HEK293 (cell line): ENCODE data around the gene TCEAL4.

Source experiments
- CTCF ChIA-PET: fragments of 350-600 bp; formaldehyde crosslinking; extraction: SDS; loops from one replicate; lab custom pipeline; 2021; ENCODE audit warnings: antibody characterized with exemption; lab: Yijun Ruan, JAX
- POLR2A ChIA-PET: fragments of 300-600 bp; formaldehyde crosslinking; extraction: SDS; loops from one replicate; lab custom pipeline; 2020; ENCODE audit warnings: antibody characterized with exemption, inconsistent platforms; lab: Yijun Ruan, JAX
- H3K27ac ChIP-seq: fragments of 200-500 bp; sonication (Bioruptor generic); 2 replicates; pipeline ENCODE4 v1.5.1; 2014; ENCODE audit warnings: low read depth, low read length, control low read depth, inconsistent platforms; ENCODE audit errors: extremely low read depth
- H3K36me3 ChIP-seq, 2 experiments: fragments of 200-500 bp in 1 of 2; sonication (Bioruptor generic) in 1 of 2; 1 replicate in 1 of 2; 2 replicates in 1 of 2; pipeline ENCODE4 v1.5.1; 2014 to 2017; ENCODE audit warnings: inconsistent platforms in 2 of 2, low read length in 2 of 2; ENCODE audit not compliant: control insufficient read depth in 2 of 2, insufficient read depth in 1 of 2
- H3K4me1 ChIP-seq: fragments of 200-500 bp; sonication (Bioruptor generic); 2 replicates; pipeline ENCODE4 v1.5.1; 2014; ENCODE audit warnings: mild to moderate bottlenecking, low read length, inconsistent platforms; ENCODE audit not compliant: control insufficient read depth, insufficient read depth
- H3K4me3 ChIP-seq: 2 replicates; pipeline ENCODE4 v1.5.1; 2011; ENCODE audit warnings: low read depth, mild to moderate bottlenecking, control low read depth, low read length, moderate library complexity
- H3K9me3 ChIP-seq: fragments of 200-500 bp; sonication (Bioruptor generic); 2 replicates; pipeline ENCODE4 v1.5.1; 2014; ENCODE audit warnings: low read depth, low read length, inconsistent platforms; ENCODE audit not compliant: control insufficient read depth, insufficient read depth
- AEBP2 ChIP-seq: fragments of 450-650 bp; formaldehyde crosslinking; IDR thresholded peaks from 2 replicates; pipeline ENCODE4 v1.5.1; 2016; ENCODE audit warnings: missing biosample characterization, missing genetic modification characterization, borderline replicate concordance
- BCL11A ChIP-seq: fragments of 450-650 bp; formaldehyde crosslinking; IDR thresholded peaks from 2 replicates; pipeline ENCODE4 v1.5.1; 2016; ENCODE audit warnings: low read depth, missing biosample characterization, missing genetic modification characterization
- EGR2 ChIP-seq: fragments of 450-650 bp; formaldehyde crosslinking; IDR thresholded peaks from 2 replicates; pipeline ENCODE4 v1.5.1; 2016; ENCODE audit warnings: low read depth, missing biosample characterization, missing genetic modification characterization
- ELK4 ChIP-seq: IDR thresholded peaks from 2 replicates; pipeline ENCODE4 v1.6.1; 2011; ENCODE audit warnings: mild to moderate bottlenecking, low read depth, low read length, borderline replicate concordance
- IKZF3 ChIP-seq: fragments of 450-650 bp; IDR thresholded peaks from 2 replicates; pipeline ENCODE4 v1.5.0; 2018; ENCODE audit warnings: missing biosample characterization, mild to moderate bottlenecking, missing genetic modification characterization, moderate library complexity
- KLF8 ChIP-seq: fragments of 450-650 bp; formaldehyde crosslinking; IDR thresholded peaks from 2 replicates; pipeline ENCODE4 v1.5.1; 2016; ENCODE audit warnings: missing biosample characterization, missing genetic modification characterization
- OVOL3 ChIP-seq: fragments of 450-650 bp; formaldehyde crosslinking; IDR thresholded peaks from 2 replicates; pipeline ENCODE4 v1.5.1; 2016; ENCODE audit warnings: missing biosample characterization, missing genetic modification characterization
- PRDM1 ChIP-seq: fragments of 450-650 bp; formaldehyde crosslinking; IDR thresholded peaks from 2 replicates; pipeline ENCODE4; 2016; ENCODE audit warnings: missing biosample characterization, missing genetic modification characterization
- PRDM10 ChIP-seq: fragments of 450-650 bp; formaldehyde crosslinking; IDR thresholded peaks from 2 replicates; pipeline ENCODE4 v1.5.1; 2016; ENCODE audit warnings: missing biosample characterization, missing genetic modification characterization
- PRDM2 ChIP-seq: fragments of 450-650 bp; formaldehyde crosslinking; IDR thresholded peaks from 2 replicates; pipeline ENCODE4 v1.5.1; 2016; ENCODE audit warnings: missing biosample characterization, missing genetic modification characterization, borderline replicate concordance
- RBAK ChIP-seq: fragments of 450-650 bp; formaldehyde crosslinking; IDR thresholded peaks from 2 replicates; pipeline ENCODE4 v1.5.1; 2016; ENCODE audit warnings: missing biosample characterization, missing genetic modification characterization
- SETDB1 ChIP-seq: IDR thresholded peaks from one replicate; pipeline ENCODE4 v1.6.1; 2017; ENCODE audit warnings: mild to moderate bottlenecking, low read length, moderate library complexity, mixed read lengths; ENCODE audit not compliant: insufficient read length
- YY1 ChIP-seq: fragments of 450-650 bp; formaldehyde crosslinking; IDR thresholded peaks from 2 replicates; pipeline ENCODE4 v1.5.1; 2018; ENCODE audit warnings: missing biosample characterization, missing genetic modification characterization
- ZFP41 ChIP-seq: fragments of 450-650 bp; formaldehyde crosslinking; IDR thresholded peaks from 2 replicates; pipeline ENCODE4 v1.5.1; 2016; ENCODE audit warnings: missing biosample characterization, missing genetic modification characterization, borderline replicate concordance
- ZNF2 ChIP-seq: fragments of 450-650 bp; formaldehyde crosslinking; IDR thresholded peaks from 2 replicates; pipeline ENCODE4 v1.5.1; 2016; ENCODE audit warnings: missing biosample characterization, missing genetic modification characterization
- ZNF48 ChIP-seq: fragments of 450-650 bp; formaldehyde crosslinking; IDR thresholded peaks from 2 replicates; pipeline ENCODE4 v1.5.1; 2016; ENCODE audit warnings: missing biosample characterization, missing genetic modification characterization
- ZNF488 ChIP-seq: fragments of 450-650 bp; formaldehyde crosslinking; IDR thresholded peaks from 2 replicates; pipeline ENCODE4 v1.5.1; 2016; ENCODE audit warnings: missing biosample characterization, missing genetic modification characterization
- ZNF501 ChIP-seq: fragments of 450-650 bp; formaldehyde crosslinking; IDR thresholded peaks from 2 replicates; pipeline ENCODE4 v1.5.1; 2016; ENCODE audit warnings: missing biosample characterization, missing genetic modification characterization
- ZNF513 ChIP-seq: fragments of 450-650 bp; IDR thresholded peaks from 2 replicates; pipeline ENCODE4 v1.5.1; 2018; ENCODE audit warnings: missing biosample characterization, missing genetic modification characterization
- ZNF521 ChIP-seq: fragments of 450-650 bp; formaldehyde crosslinking; IDR thresholded peaks from 2 replicates; pipeline ENCODE4 v1.5.1; 2017; ENCODE audit warnings: missing biosample characterization, mild to moderate bottlenecking, missing genetic modification characterization
- ZNF670 ChIP-seq: fragments of 450-650 bp; formaldehyde crosslinking; IDR thresholded peaks from 2 replicates; pipeline ENCODE4 v1.5.1; 2016; ENCODE audit warnings: missing biosample characterization, missing genetic modification characterization, low read depth
- ZNF677 ChIP-seq: fragments of 450-650 bp; IDR thresholded peaks from 2 replicates; pipeline ENCODE4 v1.5.0; 2018; ENCODE audit warnings: missing biosample characterization, mild to moderate bottlenecking, missing genetic modification characterization, moderate library complexity
- ZNF792 ChIP-seq: fragments of 450-650 bp; formaldehyde crosslinking; IDR thresholded peaks from 2 replicates; pipeline ENCODE4 v1.5.1; 2016; ENCODE audit warnings: missing biosample characterization, missing genetic modification characterization
- ZSCAN30 ChIP-seq: fragments of 450-650 bp; IDR thresholded peaks from 2 replicates; pipeline ENCODE4 v1.5.1; 2018; ENCODE audit warnings: missing biosample characterization, mild to moderate bottlenecking, missing genetic modification characterization, moderate library complexity

TCEAL4 gene

GRCh38 chrX:103560256-103560655 is 25.1 kb upstream of the TCEAL4 start (continued):
- TF ChIP-seq PRDM2 (tag by site-specific recombination) (no peak), ZNF501 (tag by site-specific recombination) (no peak), PRDM10 (tag by site-specific recombination) (no peak), ZNF48 (tag by site-specific recombination) (no peak), RBAK (no peak), ELK4 (no peak), ZSCAN30 (no peak), AEBP2 (tag by site-specific recombination) (no peak)
- TF ChIP-seq, all 188 proteins: peak for 0

GRCh38 chrX:103562801-103563200 is 22.5 kb upstream of the TCEAL4 start:
- Histone ChIP-seq H3K4me1 (no peaks in the 10 kb centered on the region), H3K4me3 (no peak overlapping the region), H3K9me3 (no peaks in the 10 kb centered on the region), H3K36me3 (no peaks in the 10 kb centered on the region), H3K27ac (no peak overlapping the region)
- POLR2A ChIA-PET, result no interaction called here
- CTCF ChIA-PET, result no interaction called here
- TF ChIP-seq KLF8 (tag by site-specific recombination) (no peak), ZNF521 (tag by site-specific recombination) (no peak), ZFP41 (tag by site-specific recombination) (no peak), YY1 (tag by site-specific recombination) (no peak), ZNF670 (no peak), ZNF488 (tag by site-specific recombination) (no peak), IKZF3 (no peak), EGR2 (tag by site-specific recombination) (no peak), ZNF2 (tag by site-specific recombination) (no peak), OVOL3 (no peak), ZNF513 (no peak), ZNF677 (tag by site-specific recombination) (no peak), ZNF792 (no peak), SETDB1 (no peak), PRDM1 (tag by site-specific recombination) (no peak), BCL11A (tag by site-specific recombination) (no peak)
